NCI-H1092 treated with DMSO at 0.1 percent for 48 hours (cell line): ENCODE data around the gene ADAR.
"Not testable (repeated sequence)": the region's sequence is repeated elsewhere in the genome, so short reads cannot be mapped to it uniquely, and the experiment has no call there.

Experiments used
- DNase-seq: peaks from one replicate; lab custom pipeline; 2025; lab: John Stamatoyannopoulos, UW

ADAR gene, protein sequence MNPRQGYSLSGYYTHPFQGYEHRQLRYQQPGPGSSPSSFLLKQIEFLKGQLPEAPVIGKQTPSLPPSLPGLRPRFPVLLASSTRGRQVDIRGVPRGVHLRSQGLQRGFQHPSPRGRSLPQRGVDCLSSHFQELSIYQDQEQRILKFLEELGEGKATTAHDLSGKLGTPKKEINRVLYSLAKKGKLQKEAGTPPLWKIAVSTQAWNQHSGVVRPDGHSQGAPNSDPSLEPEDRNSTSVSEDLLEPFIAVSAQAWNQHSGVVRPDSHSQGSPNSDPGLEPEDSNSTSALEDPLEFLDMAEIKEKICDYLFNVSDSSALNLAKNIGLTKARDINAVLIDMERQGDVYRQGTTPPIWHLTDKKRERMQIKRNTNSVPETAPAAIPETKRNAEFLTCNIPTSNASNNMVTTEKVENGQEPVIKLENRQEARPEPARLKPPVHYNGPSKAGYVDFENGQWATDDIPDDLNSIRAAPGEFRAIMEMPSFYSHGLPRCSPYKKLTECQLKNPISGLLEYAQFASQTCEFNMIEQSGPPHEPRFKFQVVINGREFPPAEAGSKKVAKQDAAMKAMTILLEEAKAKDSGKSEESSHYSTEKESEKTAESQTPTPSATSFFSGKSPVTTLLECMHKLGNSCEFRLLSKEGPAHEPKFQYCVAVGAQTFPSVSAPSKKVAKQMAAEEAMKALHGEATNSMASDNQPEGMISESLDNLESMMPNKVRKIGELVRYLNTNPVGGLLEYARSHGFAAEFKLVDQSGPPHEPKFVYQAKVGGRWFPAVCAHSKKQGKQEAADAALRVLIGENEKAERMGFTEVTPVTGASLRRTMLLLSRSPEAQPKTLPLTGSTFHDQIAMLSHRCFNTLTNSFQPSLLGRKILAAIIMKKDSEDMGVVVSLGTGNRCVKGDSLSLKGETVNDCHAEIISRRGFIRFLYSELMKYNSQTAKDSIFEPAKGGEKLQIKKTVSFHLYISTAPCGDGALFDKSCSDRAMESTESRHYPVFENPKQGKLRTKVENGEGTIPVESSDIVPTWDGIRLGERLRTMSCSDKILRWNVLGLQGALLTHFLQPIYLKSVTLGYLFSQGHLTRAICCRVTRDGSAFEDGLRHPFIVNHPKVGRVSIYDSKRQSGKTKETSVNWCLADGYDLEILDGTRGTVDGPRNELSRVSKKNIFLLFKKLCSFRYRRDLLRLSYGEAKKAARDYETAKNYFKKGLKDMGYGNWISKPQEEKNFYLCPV

DNA sequence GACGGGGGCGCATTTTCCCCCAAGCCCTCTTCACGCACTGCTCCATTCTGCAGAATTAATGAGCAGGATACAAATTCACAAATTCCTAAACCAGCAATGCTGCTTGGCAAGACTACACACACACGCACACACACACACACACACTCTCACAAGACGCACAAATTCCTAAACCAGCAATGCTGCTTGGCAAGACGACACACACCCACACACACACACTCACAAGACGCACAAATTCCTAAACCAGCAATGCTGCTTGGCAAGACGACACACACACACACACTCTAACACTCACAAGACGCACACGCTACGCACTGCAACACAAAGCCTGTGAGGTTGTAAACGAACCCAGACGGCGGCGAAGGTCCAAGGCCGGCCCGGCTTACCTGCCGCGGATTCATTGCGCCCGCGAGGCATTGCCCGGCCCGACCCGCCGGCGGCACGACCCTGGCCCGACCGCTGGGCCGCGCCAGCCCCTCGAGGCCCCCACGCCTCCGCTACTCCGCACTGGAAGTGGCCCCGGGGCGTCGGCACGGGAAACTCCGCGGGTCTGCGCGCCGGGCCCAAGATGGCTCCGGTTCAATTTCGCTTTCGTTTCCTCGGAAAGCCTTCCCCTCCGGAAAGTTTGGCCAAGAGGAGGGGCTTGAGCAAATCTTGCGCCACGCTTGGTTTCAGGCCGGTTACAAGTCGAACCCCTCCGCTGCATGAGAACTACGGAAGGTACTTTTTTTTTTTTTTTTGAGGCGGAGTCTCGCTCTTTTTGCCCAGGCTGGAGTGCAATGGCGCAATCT lies at the start of gene ADAR:
Gene ADAR, minus strand, starts transcription at position 578 of the 788 bp plus-strand sequence. Its CDS starts 180 bp downstream, at position 398.
- DNase-seq, result peak; percentile 49

- no peak for DNase-seq
Observed at GRCh38 chr1:154657556-154657955, 49.6 kb upstream of the ADAR start.

- DNase-seq, result no peak
Observed at GRCh38 chr1:154652893-154653292, 44.9 kb upstream of the ADAR start.

- not testable (repeated sequence) for DNase-seq
Observed at GRCh38 chr1:154644724-154645123, 36.7 kb upstream of the ADAR start.

DNA sequence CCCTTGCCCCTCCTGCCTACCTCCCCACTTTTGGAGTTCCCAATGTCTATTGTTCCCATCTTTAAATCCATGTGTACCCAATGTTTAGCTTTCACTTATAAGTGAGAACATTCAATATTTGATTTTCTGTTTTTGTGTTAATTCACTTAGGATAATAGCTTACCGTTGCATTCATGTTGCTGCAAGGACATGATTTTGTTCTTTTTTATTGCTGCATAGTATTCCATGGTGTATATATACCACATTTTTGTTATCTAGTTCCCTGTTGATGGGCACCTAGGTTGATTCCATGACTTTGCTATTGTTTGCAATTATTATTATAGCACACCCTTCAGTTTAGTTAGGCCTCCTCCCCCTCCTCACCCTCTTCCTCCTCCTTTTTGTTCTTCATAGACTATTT lies 33.5 kb upstream of the ADAR start:
- no peak for DNase-seq

- no peak for DNase-seq
Observed at GRCh38 chr1:154639876-154640275, 31.9 kb upstream of the ADAR start.

GRCh38 chr1:154635171-154635570 lies 27.2 kb upstream of the ADAR start:
- no peak for DNase-seq

DNA sequence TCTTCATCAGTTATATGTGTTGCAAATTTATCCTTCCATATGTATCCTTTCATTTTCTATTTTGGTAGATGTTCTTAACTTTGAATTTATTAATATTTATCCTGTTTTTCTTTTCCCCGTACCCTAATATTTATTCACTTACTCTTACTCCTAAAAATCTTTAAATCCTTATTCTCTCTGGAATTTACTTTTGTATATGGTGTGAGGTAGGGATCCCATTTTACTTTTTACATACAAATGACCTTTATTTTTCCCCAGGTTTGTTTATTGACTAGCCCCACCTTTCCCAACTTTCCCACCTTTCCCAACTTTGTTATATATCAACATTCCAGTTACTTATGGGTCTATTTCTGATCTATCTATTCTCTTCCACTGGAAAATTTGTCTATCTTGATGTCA lies 21.7 kb upstream of the ADAR start:
- no peak for DNase-seq

DNA sequence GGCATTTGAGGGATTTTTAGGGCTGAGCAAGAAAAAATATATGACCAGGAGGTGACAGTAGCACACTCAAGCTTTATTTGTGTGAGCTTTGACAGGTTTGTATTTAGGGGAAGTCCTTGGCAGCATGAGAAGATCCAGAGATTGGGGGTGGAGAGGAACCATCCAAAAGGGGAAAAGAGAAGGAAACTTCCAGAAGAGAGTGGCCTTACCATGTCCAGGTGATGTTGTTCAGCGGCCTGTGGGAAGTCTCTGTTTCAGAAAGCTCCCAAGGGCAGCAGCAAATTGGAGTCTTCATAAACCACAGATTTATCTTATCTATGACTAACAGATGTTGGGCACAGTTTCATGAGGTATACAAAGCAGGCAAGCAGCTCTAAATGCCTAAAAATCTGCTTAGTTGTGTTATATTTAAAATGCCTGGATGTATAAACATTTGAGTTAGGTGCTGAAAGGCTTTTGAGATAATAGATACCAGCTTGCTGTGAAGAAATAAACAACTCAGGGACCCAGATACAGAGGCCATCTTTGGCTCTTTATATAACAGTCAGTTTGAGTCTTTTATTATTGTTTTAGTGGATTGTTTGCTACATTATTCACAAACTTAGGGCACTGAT lies 21.2 kb upstream of the ADAR start:
- DNase-seq, result no peak

DNA sequence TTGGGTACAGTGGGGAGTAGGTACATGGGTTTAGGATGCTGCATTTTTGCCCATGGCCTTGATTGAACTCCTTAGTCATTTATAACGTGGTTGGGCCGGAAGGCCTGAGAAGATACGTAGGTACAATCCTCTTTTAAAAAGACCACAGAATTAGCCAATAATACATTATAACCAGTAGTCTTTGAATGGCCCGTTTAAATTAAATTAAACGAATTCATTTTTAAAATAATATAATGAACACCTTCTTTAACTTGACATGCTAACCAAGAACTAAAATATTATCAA lies 20.1 kb upstream of the ADAR start:
- DNase-seq, result no peak

DNA sequence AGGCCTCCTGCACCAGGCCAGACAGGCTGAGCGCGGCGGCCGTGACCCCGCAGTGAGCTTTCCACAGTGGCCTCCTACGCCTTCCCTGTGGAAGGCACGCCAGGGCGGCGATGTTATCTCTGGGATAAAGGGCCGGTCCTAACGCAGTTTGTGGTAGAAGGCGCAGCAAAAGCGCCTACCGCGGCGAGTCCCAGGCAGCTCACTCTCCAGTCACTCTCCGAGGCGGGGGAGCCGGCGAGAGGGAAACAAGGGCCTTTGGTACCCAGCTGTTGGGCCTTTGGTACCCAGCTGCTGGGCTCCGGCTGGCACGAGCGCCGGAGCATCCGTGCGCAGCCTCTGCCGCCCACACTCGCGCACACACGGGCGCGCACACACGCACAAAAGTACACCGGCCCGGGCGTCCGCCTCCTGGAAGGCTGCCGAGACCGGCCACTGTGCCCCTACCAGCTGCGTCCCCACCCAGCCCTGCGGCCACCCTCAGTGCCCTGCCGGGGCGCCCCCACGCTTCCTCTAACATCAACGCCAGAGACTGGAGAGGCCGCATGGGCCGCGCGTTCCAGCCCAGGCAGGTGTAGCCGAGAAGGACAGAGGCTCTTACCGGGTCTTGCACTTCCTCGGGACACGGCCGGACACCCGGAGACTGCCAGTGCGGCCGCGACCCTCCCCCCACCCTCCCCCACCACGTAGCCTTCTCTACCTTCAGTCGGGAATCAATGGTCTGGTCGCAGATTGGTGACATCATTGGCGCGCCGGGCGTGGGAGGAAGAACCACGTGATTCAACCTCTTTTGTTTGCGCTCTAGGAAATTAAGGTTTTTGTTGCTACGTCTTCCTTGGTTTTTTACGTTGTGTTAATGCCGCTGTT lies 19.5 kb upstream of the ADAR start:
- peak; percentile 93 for DNase-seq

- no peak for DNase-seq
Observed at GRCh38 chr1:154626456-154627256, 18.7 kb upstream of the ADAR start.

DNA sequence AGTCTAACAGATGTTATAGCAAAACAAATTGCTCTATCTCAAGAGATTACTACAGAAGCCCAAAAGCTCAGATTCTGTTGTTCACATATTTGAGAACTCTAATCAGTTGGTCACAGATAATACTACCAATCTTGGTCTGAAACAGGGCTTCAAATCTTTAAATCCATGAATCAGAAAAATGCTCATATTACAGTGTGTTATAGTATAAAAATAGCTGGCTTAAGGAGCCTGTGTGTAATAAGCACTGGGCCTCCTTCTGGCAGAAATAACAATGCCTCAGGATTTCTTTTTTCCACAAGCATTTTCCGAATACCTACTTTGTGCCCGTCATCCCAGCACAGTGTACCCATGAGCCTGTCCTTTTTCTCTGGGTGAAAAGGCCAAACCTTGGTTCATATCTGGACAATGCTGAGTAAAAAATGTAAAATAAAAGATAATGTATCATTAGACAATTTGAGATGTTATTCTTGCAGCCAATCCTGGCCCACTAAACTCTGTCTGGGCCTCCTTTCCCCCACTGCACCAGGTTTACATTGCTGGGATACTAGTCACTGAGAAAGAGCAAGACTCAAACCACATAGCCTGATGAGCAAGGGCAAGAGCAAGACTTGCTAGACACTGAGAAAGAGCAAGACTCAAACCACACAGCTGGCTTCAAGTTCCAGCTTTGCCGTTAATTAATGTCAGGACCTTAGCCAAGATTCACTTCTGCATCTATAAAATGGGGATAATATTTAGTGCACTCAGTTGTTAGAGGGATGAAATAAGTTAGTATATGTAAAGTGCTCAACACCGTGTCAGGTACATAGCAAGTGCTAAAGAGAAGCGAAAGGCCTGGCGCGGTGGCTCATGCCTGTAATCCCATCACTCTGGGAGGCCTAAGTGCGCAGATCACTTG lies 17.0 kb upstream of the ADAR start:
- DNase-seq, result no peak

DNA sequence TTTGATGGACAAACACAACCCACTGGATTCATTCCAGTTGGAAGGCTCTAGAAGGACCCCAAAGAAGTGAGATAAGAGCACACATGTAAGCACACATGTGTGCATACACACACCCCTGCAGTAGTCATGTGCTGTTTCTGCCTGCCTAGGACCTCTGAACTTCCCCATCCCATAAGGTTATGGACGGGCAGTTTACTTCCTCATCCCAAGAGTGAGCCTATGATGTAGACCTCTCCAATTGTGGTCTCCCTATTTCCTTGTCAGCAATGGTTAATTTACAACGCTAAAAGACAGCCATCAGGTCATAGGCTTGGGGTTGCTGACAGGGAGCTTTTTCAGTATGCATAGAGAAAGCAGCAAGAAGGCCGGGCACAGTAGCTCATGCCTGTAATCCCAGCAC lies 15.4 kb upstream of the ADAR start:
- no peak for DNase-seq

GRCh38 chr1:154622503-154623039 lies 14.6 kb upstream of the ADAR start:
- no peak for DNase-seq

GRCh38 chr1:154621875-154622274 lies 13.9 kb upstream of the ADAR start:
- no peak for DNase-seq

GRCh38 chr1:154620751-154621150 lies 12.8 kb upstream of the ADAR start:
- DNase-seq, result no peak
